CD4-positive, alpha-beta T cell treated with Interleukin-2 at 100 ng/mL for 4 hours (primary cell): Measurements from ENCODE around the gene FMO2.

Experiments used
- DNase-seq: peaks from one replicate; pipeline ENCODE4 v3.0.0-alpha.2; 2020; ENCODE audit warnings: low spot score

The FMO2 gene

GRCh38 chr1:171185091-171185490, at the start of gene FMO2:
FMO2 (plus strand) TSS chr1:171185300; CDS start chr1:171185714, 414 bp downstream.
- DNase-seq, result no peak

GRCh38 chr1:171137580-171137979, 47.5 kb upstream of the FMO2 start:
- no peak for DNase-seq

GRCh38 chr1:171138980-171139379, 46.1 kb upstream of the FMO2 start:
- DNase-seq, result no peak

- DNase-seq, result no peak
Measured at GRCh38 chr1:171139890-171140289, 45.2 kb upstream of the FMO2 start.

- no peak for DNase-seq
Measured at GRCh38 chr1:171140401-171140800, 44.7 kb upstream of the FMO2 start.

- DNase-seq, result no peak
Measured at GRCh38 chr1:171140956-171141687, 44.0 kb upstream of the FMO2 start.

- no peak for DNase-seq
Measured at GRCh38 chr1:171141688-171142415, 43.2 kb upstream of the FMO2 start.

GRCh38 chr1:171142416-171143385, 42.4 kb upstream of the FMO2 start:
- DNase-seq, result no peak

- no peak for DNase-seq
Measured at GRCh38 chr1:171150156-171150555, 34.9 kb upstream of the FMO2 start.

- no peak for DNase-seq
Measured at GRCh38 chr1:171152549-171152948, 32.6 kb upstream of the FMO2 start.

- DNase-seq, result no peak
Measured at GRCh38 chr1:171155484-171155883, 29.6 kb upstream of the FMO2 start.

- no peak for DNase-seq
Measured at GRCh38 chr1:171158096-171158495, 27.0 kb upstream of the FMO2 start.

GRCh38 chr1:171158551-171158950, 26.5 kb upstream of the FMO2 start:
- DNase-seq, result no peak

GRCh38 chr1:171159148-171159547, 26.0 kb upstream of the FMO2 start:
- DNase-seq, result no peak

- no peak for DNase-seq
Measured at GRCh38 chr1:171160211-171160610, 24.9 kb upstream of the FMO2 start.

GRCh38 chr1:171160639-171161354, 24.3 kb upstream of the FMO2 start:
- no peak for DNase-seq

GRCh38 chr1:171161431-171161830, 23.7 kb upstream of the FMO2 start:
- no peak for DNase-seq

GRCh38 chr1:171166361-171166760, 18.7 kb upstream of the FMO2 start:
- no peak for DNase-seq

GRCh38 chr1:171167785-171168184, 17.3 kb upstream of the FMO2 start:
- DNase-seq, result no peak

- DNase-seq, result no peak
Measured at GRCh38 chr1:171172471-171172870, 12.6 kb upstream of the FMO2 start.

GRCh38 chr1:171173069-171173468, 12.0 kb upstream of the FMO2 start:
- DNase-seq, result no peak
